Immature natural killer cell (primary cell): ENCODE data around the gene AKAP13. TPM values are rescaled to one million over a fixed set of nuclear protein-coding genes. Genes with fewer than 3 reads are reported as not detected.
A peak's percentile ranks its signal among the peaks of the same experiment; 100 is the strongest.

ENCODE experiments used
- DNase-seq, 3 donors: peaks; one replicate each; pipeline ENCODE4 v3.0.0; 2022; ENCODE audit warnings: mixed read lengths in 1 of 3
- H3K27ac Mint-ChIP-seq, 6 donors: one replicate each; pipeline ENCODE4 v1.8.0; 2020; ENCODE audit warnings: mixed read lengths in 6 of 6, mild to moderate bottlenecking in 5 of 6, inconsistent platforms in 4 of 6, moderate library complexity in 3 of 6
- H3K27me3 Mint-ChIP-seq, 3 donors: one replicate each; pipeline ENCODE4 v1.8.0; 2020 to 2021; ENCODE audit warnings: low read depth in 3 of 3, mild to moderate bottlenecking in 3 of 3, mixed read lengths in 3 of 3, moderate library complexity in 3 of 3, inconsistent platforms in 1 of 3
- H3K36me3 Mint-ChIP-seq, 3 donors: one replicate each; pipeline ENCODE4 v1.8.0; 2020; ENCODE audit warnings: mixed read lengths in 3 of 3, inconsistent platforms in 2 of 3, mild to moderate bottlenecking in 2 of 3
- H3K4me1 Mint-ChIP-seq, 2 donors: one replicate each; pipeline ENCODE4 v1.8.0; 2020; ENCODE audit warnings: inconsistent platforms in 2 of 2, mild to moderate bottlenecking in 2 of 2, mixed read lengths in 2 of 2, moderate library complexity in 1 of 2
- H3K4me3 Mint-ChIP-seq, 5 donors: one replicate each; pipeline ENCODE4 v1.8.0; 2020; ENCODE audit warnings: mild to moderate bottlenecking in 5 of 5, mixed read lengths in 5 of 5, inconsistent platforms in 3 of 5, moderate library complexity in 3 of 5
- H3K9me3 Mint-ChIP-seq, 6 donors: one replicate each; pipeline ENCODE4 v1.8.0; 2020; ENCODE audit warnings: mild to moderate bottlenecking in 6 of 6, mixed read lengths in 6 of 6, inconsistent platforms in 4 of 6, moderate library complexity in 3 of 6
- polyA plus RNA-seq, 3 donors: library from polyadenylated mRNA; unstranded; fragments of 300-500 nt; fragmentation: Illumina TruSeq; gene quantifications; one replicate each; pipeline ENCODE4 v1.2.3, GENCODE V29; 2021

AKAP13 gene
- polyA plus RNA-seq, 3 donors from 2014 or later = 104 to 327 (median 112) TPM

- Mint-ChIP-seq H3K9me3 (no peaks in the 10 kb centered on the region), H3K4me1 (peaks cover 19 to 32% of the 10 kb centered on the region in 2 donors), H3K27me3 (peaks cover 4 to 29% (median 10%) of the 10 kb centered on the region in 3 donors), H3K4me3 (no peak overlapping the region), H3K27ac (peak overlapping the region in 2 of 6 donors; percentile 40 to 53), H3K36me3 (peaks cover 5 to 35% (median 15%) of the 10 kb centered on the region in 3 donors)
- DNase-seq = no peak
Measured at GRCh38 chr15:85748729-85749128, 368.3 kb downstream of the AKAP13 start.

- no peak overlapping the region for H3K4me3 Mint-ChIP-seq
- DNase-seq = no peak
- H3K27ac Mint-ChIP-seq = peak overlapping the region in 3 of 6 donors; percentile 10 to 71 (median 17)
- peaks cover 5 to 28% (median 10%) of the 10 kb centered on the region in 3 donors for H3K36me3 Mint-ChIP-seq
- H3K9me3 Mint-ChIP-seq = no peaks in the 10 kb centered on the region
- H3K27me3 Mint-ChIP-seq = peaks cover 4 to 29% (median 8%) of the 10 kb centered on the region in 3 donors
- H3K4me1 Mint-ChIP-seq = peaks cover 19 to 27% of the 10 kb centered on the region in 2 donors
Measured at GRCh38 chr15:85749261-85750151, 369.1 kb downstream of the AKAP13 start.

GRCh38 chr15:85750319-85751290 lies 370.2 kb downstream of the AKAP13 start:
- Mint-ChIP-seq H3K27ac (peak overlapping the region in 3 of 6 donors; percentile 35 to 61 (median 53)), H3K4me3 (peak overlapping the region in 1 of 5 donors; percentile 3), H3K4me1 (peaks cover 19 to 27% of the 10 kb centered on the region in 2 donors), H3K36me3 (peaks cover 3 to 20% (median 10%) of the 10 kb centered on the region in 3 donors), H3K27me3 (peaks cover 4 to 23% (median 5%) of the 10 kb centered on the region in 3 donors), H3K9me3 (no peaks in the 10 kb centered on the region)
- no peak for DNase-seq

GRCh38 chr15:85751291-85752123 lies 371.1 kb downstream of the AKAP13 start:
- Mint-ChIP-seq H3K36me3 (peaks cover 3 to 13% (median 7%) of the 10 kb centered on the region in 3 donors), H3K27ac (peak overlapping the region in 3 of 6 donors; percentile 39 to 74 (median 42)), H3K27me3 (peaks cover 4 to 20% (median 5%) of the 10 kb centered on the region in 3 donors), H3K9me3 (no peaks in the 10 kb centered on the region), H3K4me1 (peaks cover 18 to 27% of the 10 kb centered on the region in 2 donors), H3K4me3 (peak overlapping the region in 1 of 5 donors; percentile 3)
- no peak for DNase-seq

GRCh38 chr15:85752124-85752475 lies 371.7 kb downstream of the AKAP13 start:
- DNase-seq = no peak
- H3K27ac Mint-ChIP-seq = peak overlapping the region in 1 of 6 donors; percentile 39
- peaks cover 18 to 21% of the 10 kb centered on the region in 2 donors for H3K4me1 Mint-ChIP-seq
- H3K36me3 Mint-ChIP-seq = peaks cover 2 to 7% (median 3%) of the 10 kb centered on the region in 3 donors
- H3K27me3 Mint-ChIP-seq = peaks cover 4 to 19% (median 5%) of the 10 kb centered on the region in 3 donors
- no peaks in the 10 kb centered on the region for H3K9me3 Mint-ChIP-seq
- no peak overlapping the region for H3K4me3 Mint-ChIP-seq

- Mint-ChIP-seq H3K27me3 (peaks cover 4 to 19% (median 5%) of the 10 kb centered on the region in 3 donors), H3K9me3 (no peaks in the 10 kb centered on the region), H3K27ac (peak overlapping the region in 4 of 6 donors; percentile 53 to 85 (median 75)), H3K36me3 (peaks cover 0 to 4% (median 3%) of the 10 kb centered on the region in 3 donors), H3K4me1 (peaks cover 18% of the 10 kb centered on the region in 2 donors), H3K4me3 (no peak overlapping the region)
- no peak for DNase-seq
Measured at GRCh38 chr15:85752491-85752961, 372.1 kb downstream of the AKAP13 start.

GRCh38 chr15:85753261-85753660 lies 372.9 kb downstream of the AKAP13 start:
- peaks cover 0 to 3% (median 0%) of the 10 kb centered on the region in 3 donors for H3K36me3 Mint-ChIP-seq
- DNase-seq = no peak
- peaks cover 18% of the 10 kb centered on the region in 2 donors for H3K4me1 Mint-ChIP-seq
- peaks cover 2 to 16% (median 4%) of the 10 kb centered on the region in 3 donors for H3K27me3 Mint-ChIP-seq
- no peaks in the 10 kb centered on the region for H3K9me3 Mint-ChIP-seq
- no peak overlapping the region for H3K4me3 Mint-ChIP-seq
- H3K27ac Mint-ChIP-seq = peak overlapping the region in 1 of 6 donors; percentile 16

GRCh38 chr15:85753791-85754452 lies 373.5 kb downstream of the AKAP13 start:
- Mint-ChIP-seq H3K27me3 (peaks cover 0 to 12% (median 2%) of the 10 kb centered on the region in 3 donors), H3K36me3 (peaks cover 0 to 3% (median 0%) of the 10 kb centered on the region in 3 donors), H3K4me1 (peaks cover 18% of the 10 kb centered on the region in 2 donors), H3K4me3 (no peak overlapping the region), H3K9me3 (no peaks in the 10 kb centered on the region), H3K27ac (no peak overlapping the region)
- no peak for DNase-seq

- H3K27ac Mint-ChIP-seq = no peak overlapping the region
Measured at GRCh38 chr15:85754989-85755388, 374.6 kb downstream of the AKAP13 start.

GRCh38 chr15:85755471-85755870 lies 375.1 kb downstream of the AKAP13 start:
- H3K9me3 Mint-ChIP-seq = no peaks in the 10 kb centered on the region
- H3K27me3 Mint-ChIP-seq = peaks cover 0 to 5% (median 2%) of the 10 kb centered on the region in 3 donors
- peaks cover 0 to 3% (median 0%) of the 10 kb centered on the region in 3 donors for H3K36me3 Mint-ChIP-seq
- H3K4me3 Mint-ChIP-seq = no peak overlapping the region
- peaks cover 15 to 16% of the 10 kb centered on the region in 2 donors for H3K4me1 Mint-ChIP-seq
- no peak for DNase-seq
- H3K27ac Mint-ChIP-seq = no peak overlapping the region

More at GRCh38 chr15:85754989-85755388, 374.6 kb downstream of the AKAP13 start:
- Mint-ChIP-seq H3K9me3 (no peaks in the 10 kb centered on the region), H3K4me1 (peaks cover 16 to 18% of the 10 kb centered on the region in 2 donors), H3K36me3 (peaks cover 0 to 3% (median 0%) of the 10 kb centered on the region in 3 donors), H3K27me3 (peaks cover 0 to 5% (median 2%) of the 10 kb centered on the region in 3 donors), H3K4me3 (no peak overlapping the region)
- DNase-seq = no peak

GRCh38 chr15:85755942-85756341 lies 375.5 kb downstream of the AKAP13 start:
- Mint-ChIP-seq H3K27me3 (peaks cover 0 to 5% (median 2%) of the 10 kb centered on the region in 3 donors), H3K36me3 (peaks cover 0 to 3% (median 0%) of the 10 kb centered on the region in 3 donors), H3K27ac (no peak overlapping the region), H3K4me1 (peaks cover 11 to 12% of the 10 kb centered on the region in 2 donors), H3K4me3 (no peak overlapping the region), H3K9me3 (no peaks in the 10 kb centered on the region)
- DNase-seq = no peak
